ENCODE measurements around the gene U2SURP. TPM values are rescaled to one million over a fixed set of nuclear protein-coding genes. Genes with fewer than 3 reads are reported as not detected.

U2SURP gene
- 67.6 to 117 TPM (median 80.3 TPM) in 5 replicates for total RNA-seq (2022; extraction: Qiagen RNA extraction)

DNA sequence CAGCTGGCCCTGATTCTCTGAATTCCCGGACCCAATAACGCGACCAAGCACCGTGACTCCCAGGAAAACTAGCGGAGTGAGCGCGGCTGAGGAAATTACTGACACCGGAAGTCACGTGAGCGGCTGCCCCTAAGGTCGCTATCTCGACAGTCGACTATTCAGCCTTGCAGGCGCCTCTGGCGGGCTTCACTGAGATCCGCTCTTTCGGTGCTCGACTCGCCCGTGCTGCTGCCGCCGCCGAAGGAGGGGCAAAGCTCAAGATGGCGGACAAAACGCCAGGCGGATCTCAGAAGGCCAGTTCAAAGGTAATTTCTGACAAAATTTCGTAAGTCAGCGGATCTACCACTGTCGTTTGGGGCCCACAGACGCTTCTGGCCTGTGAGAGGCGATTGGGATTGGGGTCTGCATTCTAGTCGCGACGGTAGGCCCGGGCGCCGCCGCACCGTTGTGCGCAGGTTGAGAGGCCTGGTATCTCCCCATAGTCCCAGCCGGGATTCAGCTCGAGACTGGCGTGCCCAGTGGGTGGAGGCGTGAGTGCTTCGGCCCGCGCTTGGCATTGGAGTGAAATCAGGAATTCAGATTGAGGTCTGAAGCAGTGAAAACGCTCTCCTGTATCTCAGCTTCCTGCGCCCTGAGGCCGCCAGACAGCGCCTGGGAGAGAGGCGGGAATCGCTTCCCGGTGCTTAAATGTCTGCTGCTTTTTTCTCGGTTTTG, at the start of gene U2SURP:
Gene U2SURP (plus strand): TSS at position 202 of the 714 bp plus-strand sequence. CDS start 59 bp downstream, at position 261.

DNA sequence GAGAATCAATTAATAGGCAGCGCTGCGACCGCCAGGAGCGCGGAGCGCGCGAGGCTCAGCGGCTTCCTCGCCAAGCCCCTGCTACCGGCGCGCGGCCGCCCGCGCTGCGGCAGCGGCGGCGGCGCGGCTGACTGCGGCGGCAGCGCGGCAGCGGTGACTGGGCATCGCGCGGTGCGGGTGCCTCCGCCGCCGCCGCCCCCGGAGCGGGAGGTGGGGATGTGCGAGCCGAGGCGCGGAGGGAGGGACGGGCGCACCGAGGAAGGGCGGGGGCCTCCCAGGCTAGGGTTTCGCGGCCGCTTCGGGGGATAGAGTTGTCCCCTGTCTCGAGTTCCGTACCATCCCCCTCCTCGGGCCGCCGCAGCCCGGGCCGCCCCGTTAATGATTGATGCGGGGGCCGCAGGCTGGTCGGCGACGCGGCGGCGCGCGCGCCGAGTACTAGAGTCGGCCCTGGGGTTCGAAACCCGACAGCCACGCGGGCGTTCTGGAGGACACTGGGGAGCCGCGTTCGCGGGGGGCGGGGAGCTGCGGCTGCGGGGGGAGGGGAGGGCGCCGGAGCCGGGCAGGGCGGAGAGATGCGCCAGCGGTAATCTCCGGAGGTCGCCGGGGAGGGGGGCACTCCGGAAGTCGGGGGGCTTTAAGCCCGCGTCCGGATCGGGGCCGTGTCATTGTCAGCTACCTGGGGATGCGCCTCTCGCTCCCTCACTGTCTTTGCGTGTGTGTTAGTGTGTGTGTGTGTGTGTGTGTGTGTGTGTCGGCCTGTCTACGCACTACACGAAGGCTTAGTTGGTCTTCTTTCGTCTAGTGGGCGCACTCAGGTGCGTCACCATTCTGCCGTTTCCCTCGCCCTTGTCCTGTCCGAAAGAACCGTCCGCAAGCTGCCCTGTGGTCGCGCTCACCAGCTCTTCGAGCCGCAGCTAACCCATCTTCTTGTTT, 37.6 kb upstream of the U2SURP start, which contains the start of gene PAQR9:
Gene PAQR9 (minus strand): TSS at position 159 of the 933 bp plus-strand sequence. CDS start 338 bp downstream, outside the sequence.

Other genes with a start within 250 kb of the U2SURP start
- 23.6 to 34.5 TPM (median 24.0 TPM) in 5 replicates for gene PCOLCE2, start 112.5 kb upstream of the U2SURP start, total RNA-seq (2022; extraction: Qiagen RNA extraction)
- gene PAQR9, start 37.9 kb upstream of the U2SURP start, total RNA-seq (2022; extraction: Qiagen RNA extraction) = 1.9 to 2.4 TPM (median 2.2 TPM) in 5 replicates
- 0.84 to 1.1 TPM (median 0.96 TPM) in 5 replicates for gene CHST2, start 118.2 kb downstream of the U2SURP start, total RNA-seq (2022; extraction: Qiagen RNA extraction)